Measurements from ENCODE around the gene CAMTA1.

Gene CAMTA1

GRCh38 chr1:7343882-7344281 is 558.6 kb downstream of the CAMTA1 start:
- no peak overlapping the region for H4K8ac ChIP-seq (ENCODE audit: low read depth, low read length)
- no CpG with 5 or more reads among the region's 6 CpGs for WGBS (ENCODE audit: extremely low coverage, insufficient coverage, insufficient read length)
- H2BK5ac ChIP-seq (ENCODE audit: low read depth, low read length, poor library complexity), result no peak overlapping the region
- H3K79me1 ChIP-seq (ENCODE audit: low read length), result no peaks in the 10 kb centered on the region
- H3K4ac ChIP-seq (ENCODE audit: low read depth, low read length), result no peak overlapping the region
- no peak overlapping the region for H2AFZ ChIP-seq (ENCODE audit: insufficient read depth, low read length, poor library complexity)
- no peaks in the 10 kb centered on the region for H3K36me3 ChIP-seq (ENCODE audit: control insufficient read depth in 1 of 2, insufficient read depth in 2 of 2, low read length in 2 of 2)
- H3K27me3 ChIP-seq (ENCODE audit: insufficient read depth, low read length), result no peaks in the 10 kb centered on the region
- H3K14ac ChIP-seq (ENCODE audit: low read length), result no peak overlapping the region
- no peak overlapping the region for H3K27ac ChIP-seq (ENCODE audit: low read depth, low read length)
- H3K4me2 ChIP-seq (ENCODE audit: low read length), result no peak overlapping the region
- no peak overlapping the region for H4K91ac ChIP-seq (ENCODE audit: low read depth, low read length)
- H3K4me3 ChIP-seq (ENCODE audit: low read depth, low read length), result no peak overlapping the region
- no peaks in the 10 kb centered on the region for H3K79me2 ChIP-seq (ENCODE audit: control insufficient read depth, insufficient read depth, low read length, poor library complexity)
- H3K9me3 ChIP-seq (ENCODE audit: insufficient read depth, low read depth, low read length), result peaks cover 1% of the 10 kb centered on the region
- H3K18ac ChIP-seq (ENCODE audit: low read length), result no peak overlapping the region
- DNase-seq, result no peak
- no peak overlapping the region for H2BK120ac ChIP-seq (ENCODE audit: insufficient read depth, low read length, poor library complexity)
- no peak overlapping the region for H2AK5ac ChIP-seq (ENCODE audit: low read length)
- no peak overlapping the region for H2BK12ac ChIP-seq (ENCODE audit: low read length)
- no peak overlapping the region for H3K9ac ChIP-seq (ENCODE audit: low read length)
- no peak overlapping the region for H3K23ac ChIP-seq (ENCODE audit: low read length)
- H4K12ac ChIP-seq (ENCODE audit: low read depth, low read length), result no peak overlapping the region
- H3K4me1 ChIP-seq (ENCODE audit: control insufficient read depth in 1 of 2, insufficient read depth in 2 of 2, low read length in 2 of 2), result no peaks in the 10 kb centered on the region

GRCh38 chr1:7344299-7344698 is 559.0 kb downstream of the CAMTA1 start:
- Histone ChIP-seq H3K4me3 (ENCODE audit: low read depth, low read length) (no peak overlapping the region), H2BK12ac (ENCODE audit: low read length) (no peak overlapping the region), H2AK5ac (ENCODE audit: low read length) (no peak overlapping the region), H3K79me1 (ENCODE audit: low read length) (no peaks in the 10 kb centered on the region), H3K18ac (ENCODE audit: low read length) (no peak overlapping the region), H3K23ac (ENCODE audit: low read length) (no peak overlapping the region), H3K4me1 (ENCODE audit: control insufficient read depth in 1 of 2, insufficient read depth in 2 of 2, low read length in 2 of 2) (no peaks in the 10 kb centered on the region), H3K4me2 (ENCODE audit: low read length) (no peak overlapping the region), H3K9ac (ENCODE audit: low read length) (no peak overlapping the region), H3K4ac (ENCODE audit: low read depth, low read length) (no peak overlapping the region), H4K8ac (ENCODE audit: low read depth, low read length) (no peak overlapping the region), H2AFZ (ENCODE audit: insufficient read depth, low read length, poor library complexity) (no peak overlapping the region), H3K27me3 (ENCODE audit: insufficient read depth, low read length) (no peaks in the 10 kb centered on the region), H3K14ac (ENCODE audit: low read length) (no peak overlapping the region), H2BK120ac (ENCODE audit: insufficient read depth, low read length, poor library complexity) (no peak overlapping the region), H4K12ac (ENCODE audit: low read depth, low read length) (no peak overlapping the region), H3K9me3 (ENCODE audit: insufficient read depth, low read depth, low read length) (peaks cover 1% of the 10 kb centered on the region), H3K36me3 (ENCODE audit: control insufficient read depth in 1 of 2, insufficient read depth in 2 of 2, low read length in 2 of 2) (no peaks in the 10 kb centered on the region), H3K79me2 (ENCODE audit: control insufficient read depth, insufficient read depth, low read length, poor library complexity) (no peaks in the 10 kb centered on the region), H4K91ac (ENCODE audit: low read depth, low read length) (no peak overlapping the region), H3K27ac (ENCODE audit: low read depth, low read length) (no peak overlapping the region), H2BK5ac (ENCODE audit: low read depth, low read length, poor library complexity) (no peak overlapping the region)
- no peak for DNase-seq
- WGBS (ENCODE audit: extremely low coverage, insufficient coverage, insufficient read length), result no CpG with 5 or more reads among the region's 2 CpGs

- Histone ChIP-seq H3K4me1 (ENCODE audit: control insufficient read depth in 1 of 2, insufficient read depth in 2 of 2, low read length in 2 of 2) (no peaks in the 10 kb centered on the region), H3K36me3 (ENCODE audit: control insufficient read depth in 1 of 2, insufficient read depth in 2 of 2, low read length in 2 of 2) (no peaks in the 10 kb centered on the region), H2AFZ (ENCODE audit: insufficient read depth, low read length, poor library complexity) (no peak overlapping the region), H3K79me2 (ENCODE audit: control insufficient read depth, insufficient read depth, low read length, poor library complexity) (no peaks in the 10 kb centered on the region), H3K14ac (ENCODE audit: low read length) (no peak overlapping the region), H3K9me3 (ENCODE audit: insufficient read depth, low read depth, low read length) (peaks cover 1% of the 10 kb centered on the region), H3K18ac (ENCODE audit: low read length) (no peak overlapping the region), H2AK5ac (ENCODE audit: low read length) (no peak overlapping the region), H3K4me2 (ENCODE audit: low read length) (no peak overlapping the region), H2BK12ac (ENCODE audit: low read length) (no peak overlapping the region), H3K79me1 (ENCODE audit: low read length) (no peaks in the 10 kb centered on the region), H2BK120ac (ENCODE audit: insufficient read depth, low read length, poor library complexity) (no peak overlapping the region), H3K27ac (ENCODE audit: low read depth, low read length) (no peak overlapping the region), H3K4me3 (ENCODE audit: low read depth, low read length) (no peak overlapping the region), H4K8ac (ENCODE audit: low read depth, low read length) (no peak overlapping the region), H4K12ac (ENCODE audit: low read depth, low read length) (no peak overlapping the region), H4K91ac (ENCODE audit: low read depth, low read length) (no peak overlapping the region), H3K27me3 (ENCODE audit: insufficient read depth, low read length) (no peaks in the 10 kb centered on the region), H3K9ac (ENCODE audit: low read length) (no peak overlapping the region), H3K4ac (ENCODE audit: low read depth, low read length) (no peak overlapping the region), H2BK5ac (ENCODE audit: low read depth, low read length, poor library complexity) (no peak overlapping the region), H3K23ac (ENCODE audit: low read length) (no peak overlapping the region)
- no peak for DNase-seq
- no CpG with 5 or more reads among the region's 3 CpGs for WGBS (ENCODE audit: extremely low coverage, insufficient coverage, insufficient read length)
Observed at GRCh38 chr1:7345516-7345915, 560.3 kb downstream of the CAMTA1 start.

- Histone ChIP-seq H3K4me2 (ENCODE audit: low read length) (no peak overlapping the region), H3K14ac (ENCODE audit: low read length) (no peak overlapping the region), H2BK5ac (ENCODE audit: low read depth, low read length, poor library complexity) (no peak overlapping the region), H3K18ac (ENCODE audit: low read length) (no peak overlapping the region), H2BK120ac (ENCODE audit: insufficient read depth, low read length, poor library complexity) (no peak overlapping the region), H4K91ac (ENCODE audit: low read depth, low read length) (no peak overlapping the region), H3K36me3 (ENCODE audit: control insufficient read depth in 1 of 2, insufficient read depth in 2 of 2, low read length in 2 of 2) (no peaks in the 10 kb centered on the region), H2AK5ac (ENCODE audit: low read length) (no peak overlapping the region), H3K79me1 (ENCODE audit: low read length) (no peaks in the 10 kb centered on the region), H3K23ac (ENCODE audit: low read length) (no peak overlapping the region), H4K8ac (ENCODE audit: low read depth, low read length) (no peak overlapping the region), H3K4me1 (ENCODE audit: control insufficient read depth in 1 of 2, insufficient read depth in 2 of 2, low read length in 2 of 2) (no peaks in the 10 kb centered on the region), H2BK12ac (ENCODE audit: low read length) (no peak overlapping the region), H4K12ac (ENCODE audit: low read depth, low read length) (no peak overlapping the region), H3K9me3 (ENCODE audit: insufficient read depth, low read depth, low read length) (peaks cover 1% of the 10 kb centered on the region), H3K27ac (ENCODE audit: low read depth, low read length) (no peak overlapping the region), H3K27me3 (ENCODE audit: insufficient read depth, low read length) (no peaks in the 10 kb centered on the region), H2AFZ (ENCODE audit: insufficient read depth, low read length, poor library complexity) (no peak overlapping the region), H3K79me2 (ENCODE audit: control insufficient read depth, insufficient read depth, low read length, poor library complexity) (no peaks in the 10 kb centered on the region), H3K4ac (ENCODE audit: low read depth, low read length) (no peak overlapping the region), H3K4me3 (ENCODE audit: low read depth, low read length) (no peak overlapping the region), H3K9ac (ENCODE audit: low read length) (no peak overlapping the region)
- DNase-seq, result no peak
- no CpG with 5 or more reads among the region's 3 CpGs for WGBS (ENCODE audit: extremely low coverage, insufficient coverage, insufficient read length)
Observed at GRCh38 chr1:7346070-7346596, 560.9 kb downstream of the CAMTA1 start.
